ENCODE measurements around the gene LHX3.

DNA sequence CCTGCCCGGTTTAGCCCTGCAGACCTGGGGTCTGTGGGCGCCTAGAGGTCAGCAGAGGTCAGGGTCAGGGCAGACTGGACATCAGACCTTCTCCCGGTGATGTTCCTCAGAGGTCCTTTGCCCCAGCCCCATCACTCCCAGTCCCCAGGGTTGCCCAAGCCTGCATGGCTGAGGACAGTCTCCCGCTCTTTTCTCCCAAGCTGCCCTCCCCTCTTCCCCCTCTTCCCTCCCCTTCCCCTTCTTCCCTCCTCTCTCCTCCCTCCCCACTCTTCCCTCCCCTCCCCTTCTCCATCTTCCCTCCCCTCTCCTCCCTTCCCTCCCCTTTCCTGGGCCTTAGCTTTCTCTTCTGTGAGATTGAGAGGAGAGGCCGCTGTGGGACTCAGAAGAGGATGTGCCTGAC is 10.4 kb downstream of the LHX3 start:
- TF ChIP-seq POLR2A (IDR thresholded peaks at IDR 0.05) = no peak
- TF ChIP-seq, protein P1, sequence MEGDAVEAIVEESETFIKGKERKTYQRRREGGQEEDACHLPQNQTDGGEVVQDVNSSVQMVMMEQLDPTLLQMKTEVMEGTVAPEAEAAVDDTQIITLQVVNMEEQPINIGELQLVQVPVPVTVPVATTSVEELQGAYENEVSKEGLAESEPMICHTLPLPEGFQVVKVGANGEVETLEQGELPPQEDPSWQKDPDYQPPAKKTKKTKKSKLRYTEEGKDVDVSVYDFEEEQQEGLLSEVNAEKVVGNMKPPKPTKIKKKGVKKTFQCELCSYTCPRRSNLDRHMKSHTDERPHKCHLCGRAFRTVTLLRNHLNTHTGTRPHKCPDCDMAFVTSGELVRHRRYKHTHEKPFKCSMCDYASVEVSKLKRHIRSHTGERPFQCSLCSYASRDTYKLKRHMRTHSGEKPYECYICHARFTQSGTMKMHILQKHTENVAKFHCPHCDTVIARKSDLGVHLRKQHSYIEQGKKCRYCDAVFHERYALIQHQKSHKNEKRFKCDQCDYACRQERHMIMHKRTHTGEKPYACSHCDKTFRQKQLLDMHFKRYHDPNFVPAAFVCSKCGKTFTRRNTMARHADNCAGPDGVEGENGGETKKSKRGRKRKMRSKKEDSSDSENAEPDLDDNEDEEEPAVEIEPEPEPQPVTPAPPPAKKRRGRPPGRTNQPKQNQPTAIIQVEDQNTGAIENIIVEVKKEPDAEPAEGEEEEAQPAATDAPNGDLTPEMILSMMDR (IDR thresholded peaks at IDR 0.05) = no peak
